HEK293 (cell line): ENCODE results near the gene EMP3.

Experiments
- CTCF ChIA-PET: fragments of 350-600 bp; formaldehyde crosslinking; extraction: SDS; loops from one replicate; lab custom pipeline; 2021; ENCODE audit warnings: antibody characterized with exemption; lab: Yijun Ruan, JAX
- POLR2A ChIA-PET: fragments of 300-600 bp; formaldehyde crosslinking; extraction: SDS; loops from one replicate; lab custom pipeline; 2020; ENCODE audit warnings: antibody characterized with exemption, inconsistent platforms; lab: Yijun Ruan, JAX
- H3K27ac ChIP-seq: fragments of 200-500 bp; sonication (Bioruptor generic); 2 replicates; pipeline ENCODE4 v1.5.1; 2014; ENCODE audit warnings: low read depth, low read length, control low read depth, inconsistent platforms; ENCODE audit errors: extremely low read depth
- H3K36me3 ChIP-seq, 2 experiments: fragments of 200-500 bp in 1 of 2; sonication (Bioruptor generic) in 1 of 2; 1 replicate in 1 of 2; 2 replicates in 1 of 2; pipeline ENCODE4 v1.5.1; 2014 to 2017; ENCODE audit warnings: inconsistent platforms in 2 of 2, low read length in 2 of 2; ENCODE audit not compliant: control insufficient read depth in 2 of 2, insufficient read depth in 1 of 2
- H3K4me1 ChIP-seq: fragments of 200-500 bp; sonication (Bioruptor generic); 2 replicates; pipeline ENCODE4 v1.5.1; 2014; ENCODE audit warnings: mild to moderate bottlenecking, low read length, inconsistent platforms; ENCODE audit not compliant: control insufficient read depth, insufficient read depth
- H3K4me3 ChIP-seq: 2 replicates; pipeline ENCODE4 v1.5.1; 2011; ENCODE audit warnings: low read depth, mild to moderate bottlenecking, control low read depth, low read length, moderate library complexity
- H3K9me3 ChIP-seq: fragments of 200-500 bp; sonication (Bioruptor generic); 2 replicates; pipeline ENCODE4 v1.5.1; 2014; ENCODE audit warnings: low read depth, low read length, inconsistent platforms; ENCODE audit not compliant: control insufficient read depth, insufficient read depth
- KLF9 ChIP-seq: fragments of 450-650 bp; formaldehyde crosslinking; IDR thresholded peaks from 2 replicates; pipeline ENCODE4 v1.5.1; 2016; ENCODE audit warnings: missing biosample characterization, missing genetic modification characterization, low read depth
- SP2 ChIP-seq: fragments of 450-650 bp; formaldehyde crosslinking; IDR thresholded peaks from 2 replicates; pipeline ENCODE4 v1.5.1; 2016; ENCODE audit warnings: missing biosample characterization, missing genetic modification characterization
- ZNF16 ChIP-seq: fragments of 450-650 bp; formaldehyde crosslinking; IDR thresholded peaks from 2 replicates; pipeline ENCODE4 v1.5.1; 2016; ENCODE audit warnings: low read depth, missing biosample characterization, missing genetic modification characterization
- ZNF350 ChIP-seq: fragments of 450-650 bp; formaldehyde crosslinking; IDR thresholded peaks from 2 replicates; pipeline ENCODE4 v1.5.0; 2017; ENCODE audit warnings: missing biosample characterization, mild to moderate bottlenecking, missing genetic modification characterization
- ZNF37A ChIP-seq: fragments of 450-650 bp; IDR thresholded peaks from 2 replicates; pipeline ENCODE4 v1.5.1; 2018; ENCODE audit warnings: missing biosample characterization, missing genetic modification characterization
- ZNF416 ChIP-seq: fragments of 450-650 bp; formaldehyde crosslinking; IDR thresholded peaks from 2 replicates; pipeline ENCODE4 v1.5.1; 2016; ENCODE audit warnings: missing biosample characterization, missing genetic modification characterization
- ZNF530 ChIP-seq: fragments of 450-650 bp; formaldehyde crosslinking; IDR thresholded peaks from 2 replicates; pipeline ENCODE4 v1.5.1; 2016; ENCODE audit warnings: low read depth, missing biosample characterization, missing genetic modification characterization
- ZNF600 ChIP-seq: fragments of 450-650 bp; formaldehyde crosslinking; IDR thresholded peaks from 2 replicates; pipeline ENCODE4 v1.5.1; 2016; ENCODE audit warnings: missing biosample characterization, missing genetic modification characterization
- ZNF610 ChIP-seq: fragments of 450-650 bp; formaldehyde crosslinking; IDR thresholded peaks from 2 replicates; pipeline ENCODE4 v1.5.1; 2016; ENCODE audit warnings: missing biosample characterization, missing genetic modification characterization, borderline replicate concordance
- ZNF623 ChIP-seq: fragments of 450-650 bp; formaldehyde crosslinking; IDR thresholded peaks from 2 replicates; pipeline ENCODE4 v1.5.1; 2016; ENCODE audit warnings: missing biosample characterization, missing genetic modification characterization
- ZNF658 ChIP-seq: fragments of 450-650 bp; formaldehyde crosslinking; IDR thresholded peaks from 2 replicates; pipeline ENCODE4; 2016; ENCODE audit warnings: missing biosample characterization, missing genetic modification characterization
- ZNF664 ChIP-seq: fragments of 450-650 bp; formaldehyde crosslinking; IDR thresholded peaks from 2 replicates; pipeline ENCODE4 v1.5.1; 2016; ENCODE audit warnings: missing biosample characterization, missing genetic modification characterization
- ZNF837 ChIP-seq: fragments of 450-650 bp; formaldehyde crosslinking; IDR thresholded peaks from 2 replicates; pipeline ENCODE4 v1.5.1; 2016; ENCODE audit warnings: missing biosample characterization, missing genetic modification characterization
- TF ChIP-seq, protein P1 (sequence below): fragments of 450-650 bp; formaldehyde crosslinking; IDR thresholded peaks from 2 replicates; pipeline ENCODE4 v1.5.1; 2016; ENCODE audit warnings: missing biosample characterization, missing genetic modification characterization
- TF ChIP-seq, protein P2 (sequence below): fragments of 450-650 bp; formaldehyde crosslinking; IDR thresholded peaks from 2 replicates; pipeline ENCODE4 v1.5.1; 2017; ENCODE audit warnings: missing biosample characterization, missing genetic modification characterization
- TF ChIP-seq, protein P3 (sequence below): fragments of 450-650 bp; formaldehyde crosslinking; IDR thresholded peaks from 2 replicates; pipeline ENCODE4 v1.5.1; 2016; ENCODE audit warnings: missing biosample characterization, missing genetic modification characterization
- TF ChIP-seq, protein P4 (sequence below): fragments of 450-650 bp; formaldehyde crosslinking; IDR thresholded peaks from 2 replicates; pipeline ENCODE4 v1.5.1; 2016; ENCODE audit warnings: missing biosample characterization, missing genetic modification characterization, low read depth
- TF ChIP-seq, protein P5 (sequence below): fragments of 450-650 bp; formaldehyde crosslinking; IDR thresholded peaks from 2 replicates; pipeline ENCODE4 v1.5.1; 2016; ENCODE audit warnings: missing biosample characterization, missing genetic modification characterization

EMP3 gene

DNA sequence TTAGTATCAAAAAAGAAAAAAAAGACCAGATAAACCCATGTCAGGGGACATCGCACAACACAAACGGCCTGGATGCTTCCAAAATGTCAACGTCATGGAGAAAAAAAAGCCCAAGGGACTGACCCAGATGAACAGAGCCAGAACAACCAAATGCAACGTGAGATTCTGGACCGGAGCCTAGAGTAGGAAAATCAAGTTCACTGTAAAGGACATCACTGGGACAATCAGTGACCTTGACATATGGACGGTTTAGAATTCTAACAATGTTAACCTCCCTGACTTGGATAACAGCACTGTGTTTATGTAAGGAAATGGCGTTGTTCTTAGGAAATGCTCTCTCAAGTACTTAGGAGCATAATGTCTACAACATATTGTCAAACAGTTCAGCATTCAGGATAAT, 15.1 kb upstream of the EMP3 start:
- Histone ChIP-seq H3K9me3 (no peaks in the 10 kb centered on the region), H3K36me3 (no peaks in the 10 kb centered on the region), H3K4me1 (no peaks in the 10 kb centered on the region), H3K4me3 (no peak overlapping the region), H3K27ac (no peak overlapping the region)
- POLR2A ChIA-PET = interaction anchor here (0.6 kb wide), 1 partner anchor 193 kb away, joined by 8 read pairs; no protein-coding TSS in a partner anchor
- CTCF ChIA-PET = interaction anchor here (0.6 to 1.1 kb wide), 2 partner anchors 22 to 263 kb away, joined by 3 to 8 read pairs; no protein-coding TSS in a partner anchor
- TF ChIP-seq ZNF837 (tag by site-specific recombination) (no peak), ZNF350 (tag by site-specific recombination) (no peak), ZNF416 (no peak), ZNF37A (no peak), ZNF16 (tag by site-specific recombination) (no peak), ZNF623 (tag by site-specific recombination) (no peak), ZNF664 (tag by site-specific recombination) (no peak), KLF9 (tag by site-specific recombination) (no peak), ZNF530 (tag by site-specific recombination) (no peak)
- TF ChIP-seq, protein P1, sequence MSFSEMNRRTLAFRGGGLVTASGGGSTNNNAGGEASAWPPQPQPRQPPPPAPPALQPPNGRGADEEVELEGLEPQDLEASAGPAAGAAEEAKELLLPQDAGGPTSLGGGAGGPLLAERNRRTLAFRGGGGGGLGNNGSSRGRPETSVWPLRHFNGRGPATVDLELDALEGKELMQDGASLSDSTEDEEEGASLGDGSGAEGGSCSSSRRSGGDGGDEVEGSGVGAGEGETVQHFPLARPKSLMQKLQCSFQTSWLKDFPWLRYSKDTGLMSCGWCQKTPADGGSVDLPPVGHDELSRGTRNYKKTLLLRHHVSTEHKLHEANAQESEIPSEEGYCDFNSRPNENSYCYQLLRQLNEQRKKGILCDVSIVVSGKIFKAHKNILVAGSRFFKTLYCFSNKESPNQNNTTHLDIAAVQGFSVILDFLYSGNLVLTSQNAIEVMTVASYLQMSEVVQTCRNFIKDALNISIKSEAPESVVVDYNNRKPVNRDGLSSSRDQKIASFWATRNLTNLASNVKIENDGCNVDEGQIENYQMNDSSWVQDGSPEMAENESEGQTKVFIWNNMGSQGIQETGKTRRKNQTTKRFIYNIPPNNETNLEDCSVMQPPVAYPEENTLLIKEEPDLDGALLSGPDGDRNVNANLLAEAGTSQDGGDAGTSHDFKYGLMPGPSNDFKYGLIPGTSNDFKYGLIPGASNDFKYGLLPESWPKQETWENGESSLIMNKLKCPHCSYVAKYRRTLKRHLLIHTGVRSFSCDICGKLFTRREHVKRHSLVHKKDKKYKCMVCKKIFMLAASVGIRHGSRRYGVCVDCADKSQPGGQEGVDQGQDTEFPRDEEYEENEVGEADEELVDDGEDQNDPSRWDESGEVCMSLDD (tag by site-specific recombination) = no peak
- TF ChIP-seq, protein P2, sequence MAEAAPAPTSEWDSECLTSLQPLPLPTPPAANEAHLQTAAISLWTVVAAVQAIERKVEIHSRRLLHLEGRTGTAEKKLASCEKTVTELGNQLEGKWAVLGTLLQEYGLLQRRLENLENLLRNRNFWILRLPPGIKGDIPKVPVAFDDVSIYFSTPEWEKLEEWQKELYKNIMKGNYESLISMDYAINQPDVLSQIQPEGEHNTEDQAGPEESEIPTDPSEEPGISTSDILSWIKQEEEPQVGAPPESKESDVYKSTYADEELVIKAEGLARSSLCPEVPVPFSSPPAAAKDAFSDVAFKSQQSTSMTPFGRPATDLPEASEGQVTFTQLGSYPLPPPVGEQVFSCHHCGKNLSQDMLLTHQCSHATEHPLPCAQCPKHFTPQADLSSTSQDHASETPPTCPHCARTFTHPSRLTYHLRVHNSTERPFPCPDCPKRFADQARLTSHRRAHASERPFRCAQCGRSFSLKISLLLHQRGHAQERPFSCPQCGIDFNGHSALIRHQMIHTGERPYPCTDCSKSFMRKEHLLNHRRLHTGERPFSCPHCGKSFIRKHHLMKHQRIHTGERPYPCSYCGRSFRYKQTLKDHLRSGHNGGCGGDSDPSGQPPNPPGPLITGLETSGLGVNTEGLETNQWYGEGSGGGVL (tag by site-specific recombination) = no peak
- TF ChIP-seq, protein P3, sequence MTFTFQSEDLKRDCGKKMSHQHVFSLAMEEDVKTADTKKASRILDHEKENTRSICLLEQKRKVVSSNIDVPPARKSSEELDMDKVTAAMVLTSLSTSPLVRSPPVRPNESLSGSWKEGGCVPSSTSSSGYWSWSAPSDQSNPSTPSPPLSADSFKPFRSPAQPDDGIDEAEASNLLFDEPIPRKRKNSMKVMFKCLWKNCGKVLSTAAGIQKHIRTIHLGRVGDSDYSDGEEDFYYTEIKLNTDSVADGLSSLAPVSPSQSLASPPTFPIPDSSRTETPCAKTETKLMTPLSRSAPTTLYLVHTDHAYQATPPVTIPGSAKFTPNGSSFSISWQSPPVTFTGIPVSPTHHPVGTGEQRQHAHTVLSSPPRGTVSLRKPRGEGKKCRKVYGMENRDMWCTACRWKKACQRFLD = no peak
- TF ChIP-seq, protein P4, sequence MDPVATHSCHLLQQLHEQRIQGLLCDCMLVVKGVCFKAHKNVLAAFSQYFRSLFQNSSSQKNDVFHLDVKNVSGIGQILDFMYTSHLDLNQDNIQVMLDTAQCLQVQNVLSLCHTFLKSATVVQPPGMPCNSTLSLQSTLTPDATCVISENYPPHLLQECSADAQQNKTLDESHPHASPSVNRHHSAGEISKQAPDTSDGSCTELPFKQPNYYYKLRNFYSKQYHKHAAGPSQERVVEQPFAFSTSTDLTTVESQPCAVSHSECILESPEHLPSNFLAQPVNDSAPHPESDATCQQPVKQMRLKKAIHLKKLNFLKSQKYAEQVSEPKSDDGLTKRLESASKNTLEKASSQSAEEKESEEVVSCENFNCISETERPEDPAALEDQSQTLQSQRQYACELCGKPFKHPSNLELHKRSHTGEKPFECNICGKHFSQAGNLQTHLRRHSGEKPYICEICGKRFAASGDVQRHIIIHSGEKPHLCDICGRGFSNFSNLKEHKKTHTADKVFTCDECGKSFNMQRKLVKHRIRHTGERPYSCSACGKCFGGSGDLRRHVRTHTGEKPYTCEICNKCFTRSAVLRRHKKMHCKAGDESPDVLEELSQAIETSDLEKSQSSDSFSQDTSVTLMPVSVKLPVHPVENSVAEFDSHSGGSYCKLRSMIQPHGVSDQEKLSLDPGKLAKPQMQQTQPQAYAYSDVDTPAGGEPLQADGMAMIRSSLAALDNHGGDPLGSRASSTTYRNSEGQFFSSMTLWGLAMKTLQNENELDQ (tag by site-specific recombination) = no peak

DNA sequence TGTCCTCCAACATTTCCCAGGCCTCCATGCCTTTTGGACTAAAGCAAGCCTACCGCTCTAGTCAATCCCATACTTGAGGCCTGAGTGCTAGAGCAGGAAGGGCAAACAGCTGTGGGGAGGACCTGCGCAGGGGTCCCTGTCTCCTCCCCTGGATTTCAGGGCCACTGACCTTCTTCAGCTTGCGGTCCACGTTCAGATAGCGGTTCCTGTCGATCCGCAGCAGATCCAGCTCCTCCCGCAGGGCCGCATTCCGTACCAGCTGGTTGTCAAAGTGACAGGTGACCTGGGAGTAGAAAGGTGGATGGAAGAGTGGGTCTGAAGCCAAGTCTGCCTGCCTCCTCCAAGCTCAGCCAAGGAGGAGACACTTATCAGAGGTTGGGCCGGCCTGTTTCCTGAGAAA, 14.0 kb upstream of the EMP3 start:
- Histone ChIP-seq H3K36me3 (no peaks in the 10 kb centered on the region), H3K9me3 (no peaks in the 10 kb centered on the region), H3K4me1 (no peaks in the 10 kb centered on the region), H3K27ac (no peak overlapping the region), H3K4me3 (no peak overlapping the region)
- TF ChIP-seq ZNF600 (tag by site-specific recombination) (peak; percentile 74), SP2 (tag by site-specific recombination) (no peak), ZNF658 (tag by site-specific recombination) (no peak), ZNF610 (tag by site-specific recombination) (no peak)
- TF ChIP-seq, protein P5, sequence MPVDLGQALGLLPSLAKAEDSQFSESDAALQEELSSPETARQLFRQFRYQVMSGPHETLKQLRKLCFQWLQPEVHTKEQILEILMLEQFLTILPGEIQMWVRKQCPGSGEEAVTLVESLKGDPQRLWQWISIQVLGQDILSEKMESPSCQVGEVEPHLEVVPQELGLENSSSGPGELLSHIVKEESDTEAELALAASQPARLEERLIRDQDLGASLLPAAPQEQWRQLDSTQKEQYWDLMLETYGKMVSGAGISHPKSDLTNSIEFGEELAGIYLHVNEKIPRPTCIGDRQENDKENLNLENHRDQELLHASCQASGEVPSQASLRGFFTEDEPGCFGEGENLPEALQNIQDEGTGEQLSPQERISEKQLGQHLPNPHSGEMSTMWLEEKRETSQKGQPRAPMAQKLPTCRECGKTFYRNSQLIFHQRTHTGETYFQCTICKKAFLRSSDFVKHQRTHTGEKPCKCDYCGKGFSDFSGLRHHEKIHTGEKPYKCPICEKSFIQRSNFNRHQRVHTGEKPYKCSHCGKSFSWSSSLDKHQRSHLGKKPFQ (tag by site-specific recombination) = no peak
- CTCF ChIA-PET = interaction anchor here (0.7 to 0.9 kb wide), 3 partner anchors 8 to 273 kb away, joined by 3 to 7 read pairs (median 3); no protein-coding TSS in a partner anchor
- POLR2A ChIA-PET = no interaction called here
